Head of caudate nucleus (tissue), 42 donors: ENCODE data around the gene NAA80.
"Not testable (repeated sequence)": the region's sequence is repeated elsewhere in the genome, so short reads cannot be mapped to it uniquely, and the experiment has no call there.

Source experiments
- DNase-seq, 42 donors: peaks; one replicate each; pipeline versions ENCODE4 v3.0.0 to v3.0.0-alpha.2; 2020 to 2021; ENCODE audit warnings: mixed read lengths in 7 of 42
- intact Hi-C: fragments of 100-400 bp; cut with DNase I; formaldehyde crosslinking; loops from one replicate; pipeline ENCODE4 v1.15.0; 2022

Gene NAA80

GRCh38 chr3:50267280-50267913, 31.8 kb downstream of the NAA80 start:
- intact Hi-C loops: no loop called here
- peak in 41 of 42 donors; percentile 64 to 91 (median 81) for DNase-seq

GRCh38 chr3:50266836-50267235, 32.4 kb downstream of the NAA80 start:
- DNase-seq: peak in 1 of 42 donors; percentile 15
- intact Hi-C loops: no loop called here

GRCh38 chr3:50266017-50266416, 33.2 kb downstream of the NAA80 start:
- intact Hi-C loops: no loop called here
- peak in 1 of 42 donors; percentile 14 for DNase-seq

- peak in 1 of 42 donors; percentile 16 for DNase-seq
- intact Hi-C loops: no loop called here
These were observed 33.6 kb downstream of the NAA80 start for GRCh38 chr3:50265571-50265970.

GRCh38 chr3:50264964-50265485, 34.2 kb downstream of the NAA80 start:
- intact Hi-C loops: no loop called here

GRCh38 chr3:50264383-50264963, 34.7 kb downstream of the NAA80 start:
- intact Hi-C loops: no loop called here
- DNase-seq: peak; percentile 67 to 94 (median 84)

More at GRCh38 chr3:50264964-50265485, 34.2 kb downstream of the NAA80 start:
- DNase-seq: peak in 1 of 42 donors; percentile 23

GRCh38 chr3:50263478-50264382, 35.5 kb downstream of the NAA80 start:
- peak in 1 of 42 donors; percentile 14 for DNase-seq
- intact Hi-C loops: no loop called here

GRCh38 chr3:50262778-50263177, 36.4 kb downstream of the NAA80 start:
- intact Hi-C loops: no loop called here

GRCh38 chr3:50262200-50262599, 37.0 kb downstream of the NAA80 start:
- intact Hi-C loops, DNase-seq: not testable (repeated sequence)

More at GRCh38 chr3:50262778-50263177, 36.4 kb downstream of the NAA80 start:
- DNase-seq: peak in 1 of 42 donors; percentile 14

GRCh38 chr3:50261505-50261904, 37.7 kb downstream of the NAA80 start:
- peak in 2 of 42 donors; percentile 16 to 30 for DNase-seq
- intact Hi-C loops: no loop called here

GRCh38 chr3:50260942-50261441, 38.2 kb downstream of the NAA80 start:
- peak in 2 of 42 donors; percentile 43 to 49 for DNase-seq
- intact Hi-C loops: no loop called here

GRCh38 chr3:50260027-50260941, 38.9 kb downstream of the NAA80 start:
- peak; percentile 84 to 98 (median 94) for DNase-seq
- intact Hi-C loops: no loop called here

GRCh38 chr3:50259432-50260026, 39.7 kb downstream of the NAA80 start:
- DNase-seq: no peak
- intact Hi-C loops: no loop called here

- intact Hi-C loops: no loop called here
- peak in 3 of 42 donors; percentile 18 to 49 (median 35) for DNase-seq
These were observed 40.2 kb downstream of the NAA80 start for GRCh38 chr3:50258979-50259378.

GRCh38 chr3:50258029-50258680, 41.0 kb downstream of the NAA80 start:
- intact Hi-C loops: no loop called here
- DNase-seq: peak in 3 of 42 donors; percentile 21 to 48 (median 38)

GRCh38 chr3:50256978-50257890, 42.0 kb downstream of the NAA80 start:
- peak in 8 of 42 donors; percentile 45 to 84 (median 64) for DNase-seq
- intact Hi-C loops: no loop called here
